PC-3 (cell line): ENCODE data around the gene LDHAL6A. TPM values are rescaled to one million over a fixed set of nuclear protein-coding genes. Genes with fewer than 3 reads are reported as not detected.

Source experiments
- ATAC-seq: fragments of 200-7000 bp; cut with Tn5 transposase; 2 replicates; pipeline ENCODE4 v1.9.1; 2020; ENCODE audit warnings: mild to moderate bottlenecking, moderate library complexity
- BruUV-seq: library from RNA; stranded (reverse); fragments of 400-500 nt; replicated peaks from 2 replicates; lab custom pipeline; 2021; lab: Mats Ljungman, UMichigan
- CTCF ChIA-PET: fragments of 300-600 bp; sonication (Branson Sonifier 250); formaldehyde crosslinking; loops from one replicate; lab custom pipeline; 2022; ENCODE audit warnings: antibody characterized with exemption; lab: Charles Lee
- POLR2A ChIA-PET: fragments of 300-600 bp; sonication (Branson Sonifier 250); formaldehyde crosslinking; loops from one replicate; lab custom pipeline; 2022; ENCODE audit warnings: antibody characterized with exemption; ENCODE audit not compliant: unreplicated experiment; lab: Charles Lee
- DNase-seq: peaks from one replicate; pipeline ENCODE4 v3.0.0-alpha.2; 2015
- H2AFZ ChIP-seq: fragments of 300-600 bp; sonication (generic); 2 replicates; pipeline ENCODE4 v1.6.0; 2016; ENCODE audit warnings: antibody characterized with exemption, low read length
- H3F3A ChIP-seq: fragments of 300-600 bp; sonication (generic); one replicate; pipeline ENCODE4 v1.6.0; 2017; ENCODE audit warnings: antibody characterized with exemption, low read length, control low read depth, mild to moderate bottlenecking; ENCODE audit not compliant: unreplicated experiment
- H3K27ac ChIP-seq: fragments of 300-600 bp; sonication (generic); 2 replicates; pipeline ENCODE4 v1.5.1; 2016; ENCODE audit warnings: mild to moderate bottlenecking, low read length
- H3K27me3 ChIP-seq: fragments of 300-600 bp; sonication (generic); 2 replicates; pipeline ENCODE4 v1.6.1; 2016; ENCODE audit warnings: low read length, mixed read lengths
- H3K36me3 ChIP-seq: fragments of 300-600 bp; sonication (generic); 2 replicates; pipeline ENCODE4 v1.6.1; 2016; ENCODE audit warnings: low read depth, mixed run types, low read length, mixed read lengths
- H3K4me1 ChIP-seq: fragments of 300-600 bp; sonication (generic); 2 replicates; pipeline ENCODE4 v1.5.1; 2016; ENCODE audit warnings: low read length; ENCODE audit not compliant: insufficient read depth
- H3K4me2 ChIP-seq: fragments of 300-600 bp; sonication (generic); 2 replicates; pipeline ENCODE4 v1.6.0; 2016; ENCODE audit warnings: low read length
- H3K4me3 ChIP-seq: fragments of 300-600 bp; sonication (generic); 2 replicates; pipeline ENCODE4 v1.5.1; 2016; ENCODE audit warnings: mild to moderate bottlenecking, low read length, mixed read lengths
- H3K79me2 ChIP-seq: fragments of 300-600 bp; sonication (generic); 2 replicates; pipeline ENCODE4 v1.6.1; 2017; ENCODE audit warnings: low read length, mixed read lengths
- H3K9ac ChIP-seq: fragments of 300-600 bp; sonication (generic); 2 replicates; pipeline ENCODE4 v1.6.0; 2016; ENCODE audit warnings: mild to moderate bottlenecking, low read length
- H3K9me2 ChIP-seq: fragments of 300-600 bp; sonication (generic); replicated peaks from 2 replicates; pipeline ENCODE4 v1.6.1; 2016; ENCODE audit warnings: mixed run types, low read length, mixed read lengths
- H3K9me3 ChIP-seq: fragments of 300-600 bp; sonication (generic); 2 replicates; pipeline ENCODE4 v1.6.1; 2016; ENCODE audit warnings: low read length, mixed read lengths
- H4K20me1 ChIP-seq: fragments of 300-600 bp; sonication (generic); 2 replicates; pipeline ENCODE4 v1.6.1; 2016; ENCODE audit warnings: low read length, mixed read lengths
- EZH2 ChIP-seq: fragments of 300-600 bp; sonication (generic); IDR thresholded peaks from one replicate; pipeline ENCODE4 v1.6.1; 2017; ENCODE audit warnings: antibody characterized with exemption, mild to moderate bottlenecking, low read length; ENCODE audit not compliant: unreplicated experiment
- EZH2phosphoT487 ChIP-seq: fragments of 300-600 bp; sonication (generic); IDR thresholded peaks from 2 replicates; pipeline ENCODE4 v1.6.1; 2018; ENCODE audit warnings: mild to moderate bottlenecking, antibody characterized with exemption, low read length, borderline replicate concordance
- intact Hi-C: fragments of 100-400 bp; cut with micrococcal nuclease; formaldehyde crosslinking; loops from 2 replicates; pipeline ENCODE4 v1.9.0; 2023
- total RNA-seq: library from RNA; depleted of rRNA; stranded (reverse); fragments of >200 nt; gene quantifications from 2 replicates; pipeline ENCODE4 v1.2.3, GENCODE V29; 2014; rRNA removed
- TF ChIP-seq, protein P1 (sequence below): fragments of 300-600 bp; sonication (generic); conservative IDR thresholded peaks from 2 replicates; pipeline ENCODE4 v1.5.1; 2017; ENCODE audit warnings: antibody characterized with exemption, low read depth, mild to moderate bottlenecking, low read length

The LDHAL6A gene
- total RNA-seq, 1 experiment from 2014 or later: not detected

DNA sequence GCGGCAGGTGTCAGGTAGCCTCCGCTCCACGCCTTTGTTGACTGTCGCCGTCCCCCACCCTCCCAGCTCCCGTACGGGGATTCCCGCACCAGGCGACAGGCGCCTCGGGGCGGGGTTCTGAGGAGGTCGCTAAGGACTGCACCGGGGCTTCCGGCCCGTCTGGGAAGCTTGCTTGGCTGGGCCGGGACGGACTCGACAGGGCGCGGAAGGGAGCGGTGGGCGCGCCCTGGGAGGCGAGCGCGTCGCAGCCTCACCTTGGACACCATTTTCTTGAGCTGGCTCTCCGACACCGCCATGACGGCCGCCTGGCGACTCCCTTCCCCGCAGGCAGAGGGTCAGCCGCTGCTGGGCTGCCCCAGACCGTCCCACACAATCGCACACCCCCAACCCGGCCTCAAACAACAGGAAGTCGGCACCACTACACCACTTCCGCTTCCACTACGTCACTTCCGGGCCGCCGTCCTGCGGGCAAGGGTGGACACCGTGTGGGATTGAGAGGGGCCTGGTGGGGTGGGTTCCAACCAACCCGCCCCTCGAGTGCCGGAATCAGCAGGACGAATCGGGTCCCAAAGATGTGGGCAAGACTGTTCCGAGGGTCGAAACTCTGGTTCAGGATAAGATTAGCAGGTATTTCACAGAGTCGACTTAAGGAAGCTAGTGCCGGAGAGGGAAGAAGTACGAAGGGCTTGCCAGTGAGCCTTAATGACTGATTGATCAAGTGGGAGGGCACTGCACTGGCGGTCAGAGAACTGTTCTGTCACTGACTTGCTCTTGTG is 71.1 kb downstream of the LDHAL6A start, which contains the start of gene TSG101:
Gene TSG101, minus strand, starts transcription at position 422 of the 776 bp plus-strand sequence. Its CDS starts 126 bp downstream, at position 296.
- peaks cover 32% of the 10 kb centered on the region for H3K4me1 ChIP-seq
- no peaks in the 10 kb centered on the region for H3F3A ChIP-seq
- 0 out of 2 replicates have a peak, but pooled peaks cover 6% of the 10 kb centered on the region for H4K20me1 ChIP-seq
- peak; percentile 89 for ATAC-seq
- intact Hi-C loops: loop anchor here (1.0 to 10.0 kb wide), 6 partner anchors 34 to 282 kb away; partner anchors contain the start of genes GTF2H1, HPS5, SAA2 and SPTY2D1
- H3K27me3 ChIP-seq: no peaks in the 10 kb centered on the region
- no peaks in the 10 kb centered on the region for H3K9me2 ChIP-seq
- H3K4me3 ChIP-seq: peak within 1 kb of the TSS; percentile 81
- peak within 1 kb of the TSS; percentile 85 for H2AFZ ChIP-seq
- H3K36me3 ChIP-seq: no peaks in the 10 kb centered on the region
- ChIA-PET CTCF (interaction anchor here (0.6 to 0.7 kb wide), 2 partner anchors 14 to 291 kb away, joined by 3 read pairs; no protein-coding TSS in a partner anchor), POLR2A (interaction anchor here (0.5 to 2.0 kb wide), 7 partner anchors 9 to 223 kb away, joined by 3 to 9 read pairs (median 4); no protein-coding TSS in a partner anchor)
- peak within 1 kb of the TSS; percentile 82 for H3K4me2 ChIP-seq
- peak; percentile 89 for DNase-seq
- H3K9me3 ChIP-seq: no peaks in the 10 kb centered on the region
- BruUV-seq: no TSS peak
- H3K27ac ChIP-seq: peak within 1 kb of the TSS; percentile 92
- peak within 1 kb of the TSS; percentile 94 for H3K9ac ChIP-seq
- H3K79me2 ChIP-seq: peaks cover 60% of the 10 kb centered on the region
- TF ChIP-seq, protein P1, sequence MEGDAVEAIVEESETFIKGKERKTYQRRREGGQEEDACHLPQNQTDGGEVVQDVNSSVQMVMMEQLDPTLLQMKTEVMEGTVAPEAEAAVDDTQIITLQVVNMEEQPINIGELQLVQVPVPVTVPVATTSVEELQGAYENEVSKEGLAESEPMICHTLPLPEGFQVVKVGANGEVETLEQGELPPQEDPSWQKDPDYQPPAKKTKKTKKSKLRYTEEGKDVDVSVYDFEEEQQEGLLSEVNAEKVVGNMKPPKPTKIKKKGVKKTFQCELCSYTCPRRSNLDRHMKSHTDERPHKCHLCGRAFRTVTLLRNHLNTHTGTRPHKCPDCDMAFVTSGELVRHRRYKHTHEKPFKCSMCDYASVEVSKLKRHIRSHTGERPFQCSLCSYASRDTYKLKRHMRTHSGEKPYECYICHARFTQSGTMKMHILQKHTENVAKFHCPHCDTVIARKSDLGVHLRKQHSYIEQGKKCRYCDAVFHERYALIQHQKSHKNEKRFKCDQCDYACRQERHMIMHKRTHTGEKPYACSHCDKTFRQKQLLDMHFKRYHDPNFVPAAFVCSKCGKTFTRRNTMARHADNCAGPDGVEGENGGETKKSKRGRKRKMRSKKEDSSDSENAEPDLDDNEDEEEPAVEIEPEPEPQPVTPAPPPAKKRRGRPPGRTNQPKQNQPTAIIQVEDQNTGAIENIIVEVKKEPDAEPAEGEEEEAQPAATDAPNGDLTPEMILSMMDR: no peak
- no peak for TF ChIP-seq EZH2phosphoT487
- no peak for TF ChIP-seq EZH2

DNA sequence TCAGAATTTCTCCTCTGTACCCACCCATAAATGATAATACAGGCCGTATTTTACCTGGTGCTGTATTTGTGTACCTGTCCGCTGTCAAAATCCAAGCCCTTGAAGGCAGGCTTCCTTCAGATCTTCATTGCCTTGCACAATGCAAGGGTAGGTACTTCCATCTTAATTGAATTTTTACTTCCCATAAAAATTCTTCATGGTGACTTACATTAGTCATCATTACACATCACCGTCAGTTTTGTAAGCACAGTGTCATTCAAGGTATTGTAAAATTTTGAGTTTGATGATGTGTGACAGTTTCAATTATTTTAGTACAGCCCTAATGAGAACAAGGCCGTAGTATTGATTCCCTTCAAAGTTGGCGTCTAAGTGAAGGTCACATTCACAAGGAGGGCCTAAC is 71.9 kb downstream of the LDHAL6A start:
- Histone ChIP-seq H3K9me2 (no peaks in the 10 kb centered on the region), H3F3A (no peaks in the 10 kb centered on the region), H3K79me2 (peaks cover 52% of the 10 kb centered on the region), H3K4me1 (peaks cover 32% of the 10 kb centered on the region), H3K4me3 (peak overlapping the region; percentile 81), H3K27me3 (no peaks in the 10 kb centered on the region), H4K20me1 (0 out of 2 replicates have a peak, but pooled peaks cover 5% of the 10 kb centered on the region), H3K9me3 (no peaks in the 10 kb centered on the region), H2AFZ (no peak overlapping the region), H3K27ac (peak overlapping the region; percentile 92), H3K9ac (peak overlapping the region; percentile 94), H3K36me3 (no peaks in the 10 kb centered on the region), H3K4me2 (peak overlapping the region; percentile 82)
- ChIA-PET POLR2A (interaction anchor here (1.4 to 2.0 kb wide), 2 partner anchors 34 to 132 kb away, joined by 4 to 5 read pairs; no protein-coding TSS in a partner anchor), CTCF (no interaction called here)
- no TSS peak for BruUV-seq
- ATAC-seq (peak; percentile 28), DNase-seq (peak; percentile 66)
- intact Hi-C loops: loop anchor here (2.0 to 10.0 kb wide), 5 partner anchors 35 to 283 kb away; partner anchors contain the start of genes GTF2H1, HPS5, SAA2 and SPTY2D1
- TF ChIP-seq EZH2phosphoT487: no peak
- TF ChIP-seq, protein P1: no peak
- TF ChIP-seq EZH2: no peak

Other genes with a start within 250 kb of the LDHAL6A start
- not detected in 2 replicates for gene SAA4, start 219.1 kb upstream of the LDHAL6A start, total RNA-seq
- gene SAA2, start 207.2 kb upstream of the LDHAL6A start, total RNA-seq: not detected in 2 replicates
- gene SAA1, start 189.6 kb upstream of the LDHAL6A start, total RNA-seq: not detected in 2 replicates
- gene HPS5, start 133.7 kb upstream of the LDHAL6A start, total RNA-seq: 15.2 and 15.6 TPM in 2 replicates
- 32.7 and 33.5 TPM in 2 replicates for gene GTF2H1, start 133.3 kb upstream of the LDHAL6A start, total RNA-seq
- 1,402 and 1,441 TPM in 2 replicates for gene LDHA, start 61.3 kb upstream of the LDHAL6A start, total RNA-seq
- 0.15 TPM in 1 of 2 replicates, not detected in the other for gene LDHC, start 43.5 kb upstream of the LDHAL6A start, total RNA-seq
- 42.2 and 46.9 TPM in 2 replicates for gene TSG101, start 71.1 kb downstream of the LDHAL6A start, total RNA-seq
- 15.6 and 22.2 TPM in 2 replicates for gene UEVLD, start 132.9 kb downstream of the LDHAL6A start, total RNA-seq
- gene MISFA, start 143.9 kb downstream of the LDHAL6A start, total RNA-seq: 0.36 TPM in 1 of 2 replicates, not detected in the other
- 15.6 and 16.6 TPM in 2 replicates for gene SPTY2D1, start 178.5 kb downstream of the LDHAL6A start, total RNA-seq
- 1.6 and 2.9 TPM in 2 replicates for gene TMEM86A, start 242.9 kb downstream of the LDHAL6A start, total RNA-seq